ENCODE measurements around the gene PSMD5. TPM values are rescaled to one million over a fixed set of nuclear protein-coding genes. Genes with fewer than 3 reads are reported as not detected.

Gene PSMD5
- total and polyA plus RNA-seq, 2 donors from 2014 or later = 17.1 to 38.3 TPM

DNA sequence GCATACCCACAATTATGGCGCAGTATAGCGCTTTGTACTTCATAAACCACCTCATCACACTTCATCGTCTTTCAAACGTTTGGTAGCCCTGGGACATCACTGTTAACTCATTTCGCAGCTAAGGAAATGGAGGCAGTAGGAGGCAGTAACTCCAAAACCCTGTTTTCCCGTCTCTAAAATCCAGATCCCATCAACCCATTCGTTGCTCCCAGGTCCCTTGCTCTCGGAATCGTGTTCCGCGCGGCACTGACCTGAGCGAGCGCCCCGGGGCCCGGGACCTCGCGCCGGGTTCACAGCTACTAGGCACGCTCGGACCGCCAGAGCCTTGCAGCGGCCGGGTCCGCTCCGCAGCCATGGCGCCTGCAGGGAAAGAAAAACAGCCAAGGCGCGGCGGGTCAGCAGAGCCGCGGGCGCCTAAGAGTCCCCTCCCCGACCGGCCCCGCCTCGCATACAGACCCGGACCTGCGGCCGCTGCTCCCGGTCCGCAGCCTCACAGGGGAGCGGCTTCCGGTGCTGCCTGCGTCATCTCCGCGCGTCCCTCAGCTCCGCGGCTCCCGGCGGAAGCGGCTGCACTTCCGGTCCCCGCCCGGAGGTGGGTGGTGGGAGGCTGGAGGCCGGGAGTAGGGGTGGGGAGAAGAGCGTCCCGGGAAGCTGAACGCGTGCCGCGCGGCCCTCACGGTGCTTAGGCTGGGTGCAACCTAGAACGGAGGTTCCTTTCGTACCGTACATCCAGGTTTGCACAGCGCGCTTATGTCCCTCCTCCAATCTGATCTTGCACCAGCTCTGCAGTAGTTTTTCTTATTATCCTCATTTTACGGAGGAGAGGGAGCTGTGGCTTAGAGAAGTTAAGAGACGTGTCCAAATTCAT is 49.6 kb downstream of the PSMD5 start, which contains the start of gene FBXW2:
Gene FBXW2, minus strand, starts transcription at position 519 of the 868 bp plus-strand sequence. CDS start 5,158 bp downstream, outside the sequence.
- peak within 1 kb of the TSS; percentile 86 to 100 (median 96) for H3K9ac ChIP-seq (ENCODE audit: low read length in 3 of 3)
- peak within 1 kb of the TSS; percentile 68 to 81 for H3K27ac ChIP-seq (ENCODE audit: low read depth in 2 of 2, low read length in 2 of 2)
- DNase-seq (peak; percentile 95 to 97 (median 96)), FAIRE-seq (no peak)
- H3K36me3 ChIP-seq (ENCODE audit: control insufficient read depth in 2 of 3, insufficient read depth in 3 of 3, low read length in 3 of 3) = peaks cover 0 to 6% (median 0%) of the 10 kb centered on the region in 3 donors
- intact Hi-C loops (cut with DNase I) = no loop called here
- H3K9me3 ChIP-seq (ENCODE audit: control insufficient read depth in 2 of 3, insufficient read depth in 1 of 3, low read length in 3 of 3) = no peaks in the 10 kb centered on the region
- peak within 1 kb of the TSS; percentile 95 to 100 (median 98) for H3K4me3 ChIP-seq (ENCODE audit: low read length in 3 of 3)
- H3K4me1 ChIP-seq (ENCODE audit: control insufficient read depth in 2 of 3, insufficient read depth in 2 of 3, low read depth in 1 of 3, low read length in 3 of 3) = peaks cover 0 to 13% (median 12%) of the 10 kb centered on the region in 3 donors
- H3K27me3 ChIP-seq (ENCODE audit: control insufficient read depth, insufficient read depth, low read length) = no peaks in the 10 kb centered on the region
- TF ChIP-seq, protein P1, sequence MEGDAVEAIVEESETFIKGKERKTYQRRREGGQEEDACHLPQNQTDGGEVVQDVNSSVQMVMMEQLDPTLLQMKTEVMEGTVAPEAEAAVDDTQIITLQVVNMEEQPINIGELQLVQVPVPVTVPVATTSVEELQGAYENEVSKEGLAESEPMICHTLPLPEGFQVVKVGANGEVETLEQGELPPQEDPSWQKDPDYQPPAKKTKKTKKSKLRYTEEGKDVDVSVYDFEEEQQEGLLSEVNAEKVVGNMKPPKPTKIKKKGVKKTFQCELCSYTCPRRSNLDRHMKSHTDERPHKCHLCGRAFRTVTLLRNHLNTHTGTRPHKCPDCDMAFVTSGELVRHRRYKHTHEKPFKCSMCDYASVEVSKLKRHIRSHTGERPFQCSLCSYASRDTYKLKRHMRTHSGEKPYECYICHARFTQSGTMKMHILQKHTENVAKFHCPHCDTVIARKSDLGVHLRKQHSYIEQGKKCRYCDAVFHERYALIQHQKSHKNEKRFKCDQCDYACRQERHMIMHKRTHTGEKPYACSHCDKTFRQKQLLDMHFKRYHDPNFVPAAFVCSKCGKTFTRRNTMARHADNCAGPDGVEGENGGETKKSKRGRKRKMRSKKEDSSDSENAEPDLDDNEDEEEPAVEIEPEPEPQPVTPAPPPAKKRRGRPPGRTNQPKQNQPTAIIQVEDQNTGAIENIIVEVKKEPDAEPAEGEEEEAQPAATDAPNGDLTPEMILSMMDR (IDR thresholded peaks at IDR 0.05; ENCODE audit: borderline replicate concordance, extremely low read depth, insufficient read depth) = no peak

GRCh38 chr9:120791161-120791560 is 51.6 kb downstream of the PSMD5 start:
- FAIRE-seq (no peak), DNase-seq (no peak)
- H3K9ac ChIP-seq (ENCODE audit: low read length in 3 of 3) = no peak overlapping the region
- H3K9me3 ChIP-seq (ENCODE audit: control insufficient read depth in 2 of 3, insufficient read depth in 1 of 3, low read length in 3 of 3) = no peaks in the 10 kb centered on the region
- no peak overlapping the region for H3K27ac ChIP-seq (ENCODE audit: low read depth in 2 of 2, low read length in 2 of 2)
- H3K4me3 ChIP-seq (ENCODE audit: low read length in 3 of 3) = no peak overlapping the region
- intact Hi-C loops (cut with DNase I) = no loop called here
- TF ChIP-seq, protein P1 (IDR thresholded peaks at IDR 0.05; ENCODE audit: borderline replicate concordance, extremely low read depth, insufficient read depth) = no peak
- H3K4me1 ChIP-seq (ENCODE audit: control insufficient read depth in 2 of 3, insufficient read depth in 2 of 3, low read depth in 1 of 3, low read length in 3 of 3) = peaks cover 0 to 13% (median 12%) of the 10 kb centered on the region in 3 donors
- H3K27me3 ChIP-seq (ENCODE audit: control insufficient read depth, insufficient read depth, low read length) = no peaks in the 10 kb centered on the region
- peaks cover 4 to 10% (median 4%) of the 10 kb centered on the region in 3 donors for H3K36me3 ChIP-seq (ENCODE audit: control insufficient read depth in 2 of 3, insufficient read depth in 3 of 3, low read length in 3 of 3)

- H3K27ac ChIP-seq (ENCODE audit: low read depth in 2 of 2, low read length in 2 of 2) = no peak overlapping the region
- TF ChIP-seq, protein P1 (IDR thresholded peaks at IDR 0.05; ENCODE audit: borderline replicate concordance, extremely low read depth, insufficient read depth) = no peak
- intact Hi-C loops (cut with DNase I) = no loop called here
- FAIRE-seq = no peak
- H3K9ac ChIP-seq (ENCODE audit: low read length in 3 of 3) = no peak overlapping the region
- no peak for DNase-seq
- H3K4me3 ChIP-seq (ENCODE audit: low read length in 3 of 3) = no peak overlapping the region
- H3K9me3 ChIP-seq (ENCODE audit: control insufficient read depth in 2 of 3, insufficient read depth in 1 of 3, low read length in 3 of 3) = no peaks in the 10 kb centered on the region
- H3K4me1 ChIP-seq (ENCODE audit: control insufficient read depth in 2 of 3, insufficient read depth in 2 of 3, low read depth in 1 of 3, low read length in 3 of 3) = peaks cover 0 to 12% (median 8%) of the 10 kb centered on the region in 3 donors
- H3K36me3 ChIP-seq (ENCODE audit: control insufficient read depth in 2 of 3, insufficient read depth in 3 of 3, low read length in 3 of 3) = peaks cover 5 to 12% (median 6%) of the 10 kb centered on the region in 3 donors
- no peaks in the 10 kb centered on the region for H3K27me3 ChIP-seq (ENCODE audit: control insufficient read depth, insufficient read depth, low read length)
Observed at GRCh38 chr9:120787933-120788332, 54.8 kb downstream of the PSMD5 start.

Measured in kidney (tissue), 14 donors.